GM12878 (cell line): Measurements from ENCODE around the gene CYBC1. TPM values are rescaled to one million over a fixed set of nuclear protein-coding genes. Genes with fewer than 3 reads are reported as not detected.

ENCODE experiments used
- BCLAF1 ChIP-seq: fragments of 450-650 bp; IDR thresholded peaks from 2 replicates; pipeline ENCODE4 v1.6.1; 2017; ENCODE audit warnings: antibody characterized with exemption, mild to moderate bottlenecking, moderate library complexity
- CEBPZ ChIP-seq: fragments of 150-350 bp; IDR thresholded peaks from 2 replicates; pipeline ENCODE4 v1.6.1; 2016; ENCODE audit warnings: low read depth, low read length
- CREM ChIP-seq: IDR thresholded peaks from 2 replicates; pipeline ENCODE4 v1.6.1; 2014; ENCODE audit warnings: antibody characterized with exemption, low read depth
- EZH2 ChIP-seq: IDR thresholded peaks from 2 replicates; pipeline ENCODE4 v1.6.1; 2012; ENCODE audit warnings: low read depth, mild to moderate bottlenecking, control low read depth, inconsistent platforms, low read length, borderline replicate concordance; ENCODE audit not compliant: control insufficient read depth
- HDAC6 ChIP-seq: fragments of 200-600 bp; sonication (generic); IDR thresholded peaks from one replicate; pipeline ENCODE4 v1.8.0; 2017; ENCODE audit warnings: antibody characterized with exemption; ENCODE audit not compliant: unreplicated experiment
- IRF5 ChIP-seq: fragments of 450-650 bp; IDR thresholded peaks from 2 replicates; pipeline ENCODE4 v1.6.1; 2017; ENCODE audit warnings: borderline replicate concordance
- MYC ChIP-seq: IDR thresholded peaks from 2 replicates; pipeline ENCODE4 v1.6.1; 2011; ENCODE audit warnings: mild to moderate bottlenecking, low read length, moderate library complexity, inconsistent platforms; ENCODE audit not compliant: insufficient read depth, insufficient replicate concordance, insufficient read length, severe bottlenecking
- PAX8 ChIP-seq: fragments of 450-650 bp; IDR thresholded peaks from 2 replicates; pipeline ENCODE4 v1.6.1; 2017; ENCODE audit warnings: mild to moderate bottlenecking, moderate library complexity
- SMC3 ChIP-seq: IDR thresholded peaks from 2 replicates; pipeline ENCODE4 v1.6.1; 2011; ENCODE audit warnings: low read length, improper control_type of control experiment, borderline replicate concordance
- SUPT20H ChIP-seq: IDR thresholded peaks from 2 replicates; pipeline ENCODE4 v1.6.1; 2011; ENCODE audit warnings: low read depth, mild to moderate bottlenecking, low read length, moderate library complexity, borderline replicate concordance; ENCODE audit not compliant: control insufficient read depth
- TCF7 ChIP-seq: IDR thresholded peaks from 2 replicates; pipeline ENCODE4 v1.6.1; 2014; ENCODE audit warnings: antibody characterized with exemption, borderline replicate concordance
- ZBED1 ChIP-seq: IDR thresholded peaks from 2 replicates; pipeline ENCODE4 v1.6.1; 2016; ENCODE audit warnings: borderline replicate concordance
- ZNF207 ChIP-seq: fragments of 450-650 bp; IDR thresholded peaks from 2 replicates; pipeline ENCODE4 v1.6.1; 2014; ENCODE audit warnings: antibody characterized with exemption, mild to moderate bottlenecking, borderline replicate concordance
- ZNF622 ChIP-seq: fragments of 450-650 bp; IDR thresholded peaks from 2 replicates; pipeline ENCODE4 v1.6.1; 2017; ENCODE audit warnings: mild to moderate bottlenecking, inconsistent platforms
- polyA plus RNA-seq, 11 experiments: library from polyadenylated mRNA; depleted of rRNA in 4 of 11; unstranded in 6 of 11; stranded (reverse) in 5 of 11; fragments of >200 nt; fragmentation: Nextera tagmentation in 4 of 11; fragmentation: Illumina TruSeq in 1 of 11; extraction: Ambion mirVana in 4 of 11; extraction: Trizol in 1 of 11; gene quantifications; 1 replicate in 1 of 11; 2 replicates in 10 of 11; pipeline versions ENCODE4 v1.2.1 to v1.2.3, GENCODE V29; 2011 to 2016; ENCODE audit warnings: inconsistent platforms in 2 of 11, missing spikeins in 2 of 11, low read depth in 1 of 11
- total RNA-seq, 4 experiments: library from RNA; depleted of rRNA in 3 of 4; stranded (reverse); fragments of >200 nt in 3 of 4; fragmentation: Illumina TruSeq in 1 of 4; extraction: Trizol in 1 of 4; gene quantifications; 2 replicates each; pipeline versions ENCODE4 v1.2.1 to v1.2.3, GENCODE V29; 2013 to 2021
- TF ChIP-seq, protein P1 (sequence below): fragments of 450-650 bp; formaldehyde crosslinking; IDR thresholded peaks from 2 replicates; pipeline ENCODE4 v1.4.0; 2020; ENCODE audit warnings: mild to moderate bottlenecking, moderate library complexity
- TF ChIP-seq, protein P2 (sequence below): fragments of 150-350 bp; IDR thresholded peaks from 2 replicates; pipeline ENCODE4 v1.6.1; 2014; ENCODE audit warnings: mild to moderate bottlenecking, low read depth, low read length

Gene CYBC1
- total and polyA plus RNA-seq, 10 of the 15 experiments (the other 5 are each of a cell fraction or from before 2014, with no cell fraction given) = 4.2 to 162 (median 133) TPM

- TF ChIP-seq, protein P1, sequence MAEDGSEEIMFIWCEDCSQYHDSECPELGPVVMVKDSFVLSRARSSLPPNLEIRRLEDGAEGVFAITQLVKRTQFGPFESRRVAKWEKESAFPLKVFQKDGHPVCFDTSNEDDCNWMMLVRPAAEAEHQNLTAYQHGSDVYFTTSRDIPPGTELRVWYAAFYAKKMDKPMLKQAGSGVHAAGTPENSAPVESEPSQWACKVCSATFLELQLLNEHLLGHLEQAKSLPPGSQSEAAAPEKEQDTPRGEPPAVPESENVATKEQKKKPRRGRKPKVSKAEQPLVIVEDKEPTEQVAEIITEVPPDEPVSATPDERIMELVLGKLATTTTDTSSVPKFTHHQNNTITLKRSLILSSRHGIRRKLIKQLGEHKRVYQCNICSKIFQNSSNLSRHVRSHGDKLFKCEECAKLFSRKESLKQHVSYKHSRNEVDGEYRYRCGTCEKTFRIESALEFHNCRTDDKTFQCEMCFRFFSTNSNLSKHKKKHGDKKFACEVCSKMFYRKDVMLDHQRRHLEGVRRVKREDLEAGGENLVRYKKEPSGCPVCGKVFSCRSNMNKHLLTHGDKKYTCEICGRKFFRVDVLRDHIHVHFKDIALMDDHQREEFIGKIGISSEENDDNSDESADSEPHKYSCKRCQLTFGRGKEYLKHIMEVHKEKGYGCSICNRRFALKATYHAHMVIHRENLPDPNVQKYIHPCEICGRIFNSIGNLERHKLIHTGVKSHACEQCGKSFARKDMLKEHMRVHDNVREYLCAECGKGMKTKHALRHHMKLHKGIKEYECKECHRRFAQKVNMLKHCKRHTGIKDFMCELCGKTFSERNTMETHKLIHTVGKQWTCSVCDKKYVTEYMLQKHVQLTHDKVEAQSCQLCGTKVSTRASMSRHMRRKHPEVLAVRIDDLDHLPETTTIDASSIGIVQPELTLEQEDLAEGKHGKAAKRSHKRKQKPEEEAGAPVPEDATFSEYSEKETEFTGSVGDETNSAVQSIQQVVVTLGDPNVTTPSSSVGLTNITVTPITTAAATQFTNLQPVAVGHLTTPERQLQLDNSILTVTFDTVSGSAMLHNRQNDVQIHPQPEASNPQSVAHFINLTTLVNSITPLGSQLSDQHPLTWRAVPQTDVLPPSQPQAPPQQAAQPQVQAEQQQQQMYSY (CRISPR knock-in tag) = no peak
- TF ChIP-seq CREM (no peak), PAX8 (no peak), ZNF622 (no peak), EZH2 (no peak), BCLAF1 (no peak), TCF7 (no peak), SMC3 (peak; percentile 87), HDAC6 (no peak), CEBPZ (no peak), MYC (no peak), ZBED1 (no peak), SUPT20H (no peak), ZNF207 (peak; percentile 45; the same call in 1 of the 2 replicates), IRF5 (no peak)
- TF ChIP-seq, protein P2, sequence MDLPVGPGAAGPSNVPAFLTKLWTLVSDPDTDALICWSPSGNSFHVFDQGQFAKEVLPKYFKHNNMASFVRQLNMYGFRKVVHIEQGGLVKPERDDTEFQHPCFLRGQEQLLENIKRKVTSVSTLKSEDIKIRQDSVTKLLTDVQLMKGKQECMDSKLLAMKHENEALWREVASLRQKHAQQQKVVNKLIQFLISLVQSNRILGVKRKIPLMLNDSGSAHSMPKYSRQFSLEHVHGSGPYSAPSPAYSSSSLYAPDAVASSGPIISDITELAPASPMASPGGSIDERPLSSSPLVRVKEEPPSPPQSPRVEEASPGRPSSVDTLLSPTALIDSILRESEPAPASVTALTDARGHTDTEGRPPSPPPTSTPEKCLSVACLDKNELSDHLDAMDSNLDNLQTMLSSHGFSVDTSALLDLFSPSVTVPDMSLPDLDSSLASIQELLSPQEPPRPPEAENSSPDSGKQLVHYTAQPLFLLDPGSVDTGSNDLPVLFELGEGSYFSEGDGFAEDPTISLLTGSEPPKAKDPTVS = peak; percentile 72; the same call in 1 of the 2 replicates
These were observed 35.8 kb downstream of the CYBC1 start (continued) for GRCh38 chr17:82414548-82415281.
